Mucosa of rectum (tissue), 2 donors: ENCODE results near the gene ZNF77.
A peak's percentile ranks its signal among the peaks of the same experiment; 100 is the strongest.
"Not testable (repeated sequence)": the region's sequence is repeated elsewhere in the genome, so short reads cannot be mapped to it uniquely, and the experiment has no call there.

ENCODE experiments used
- H3K27ac ChIP-seq, 2 donors: one replicate each; pipeline ENCODE4 v1.7.0; 2013; ENCODE audit warnings: inconsistent platforms in 2 of 2, low read depth in 2 of 2, low read length in 2 of 2
- H3K27me3 ChIP-seq, 2 donors: one replicate each; pipeline ENCODE4 v1.7.0; 2013; ENCODE audit warnings: low read length in 2 of 2; ENCODE audit not compliant: control insufficient read depth in 2 of 2, insufficient read depth in 2 of 2
- H3K36me3 ChIP-seq, 2 donors: one replicate each; pipeline ENCODE4 v1.7.0; 2013; ENCODE audit warnings: low read length in 2 of 2; ENCODE audit not compliant: control insufficient read depth in 2 of 2, insufficient read depth in 2 of 2
- H3K4me1 ChIP-seq, 2 donors: one replicate each; pipeline ENCODE4 v1.7.0; 2013; ENCODE audit warnings: low read length in 2 of 2, mild to moderate bottlenecking in 1 of 2; ENCODE audit not compliant: control insufficient read depth in 2 of 2, insufficient read depth in 2 of 2
- H3K4me3 ChIP-seq, 2 donors: one replicate each; pipeline ENCODE4 v1.7.0; 2013; ENCODE audit warnings: low read length in 2 of 2
- H3K9ac ChIP-seq, 2 donors: one replicate each; pipeline ENCODE4 v1.7.0; 2013; ENCODE audit warnings: low read length in 2 of 2, low read depth in 1 of 2, mild to moderate bottlenecking in 1 of 2
- H3K9me3 ChIP-seq, 2 donors: one replicate each; pipeline ENCODE4 v1.7.0; 2013; ENCODE audit warnings: low read length in 2 of 2; ENCODE audit not compliant: control insufficient read depth in 2 of 2
- donor health status: healthy.
- donor health status: Normal muscosa, but diverticular disease.

Gene ZNF77

DNA sequence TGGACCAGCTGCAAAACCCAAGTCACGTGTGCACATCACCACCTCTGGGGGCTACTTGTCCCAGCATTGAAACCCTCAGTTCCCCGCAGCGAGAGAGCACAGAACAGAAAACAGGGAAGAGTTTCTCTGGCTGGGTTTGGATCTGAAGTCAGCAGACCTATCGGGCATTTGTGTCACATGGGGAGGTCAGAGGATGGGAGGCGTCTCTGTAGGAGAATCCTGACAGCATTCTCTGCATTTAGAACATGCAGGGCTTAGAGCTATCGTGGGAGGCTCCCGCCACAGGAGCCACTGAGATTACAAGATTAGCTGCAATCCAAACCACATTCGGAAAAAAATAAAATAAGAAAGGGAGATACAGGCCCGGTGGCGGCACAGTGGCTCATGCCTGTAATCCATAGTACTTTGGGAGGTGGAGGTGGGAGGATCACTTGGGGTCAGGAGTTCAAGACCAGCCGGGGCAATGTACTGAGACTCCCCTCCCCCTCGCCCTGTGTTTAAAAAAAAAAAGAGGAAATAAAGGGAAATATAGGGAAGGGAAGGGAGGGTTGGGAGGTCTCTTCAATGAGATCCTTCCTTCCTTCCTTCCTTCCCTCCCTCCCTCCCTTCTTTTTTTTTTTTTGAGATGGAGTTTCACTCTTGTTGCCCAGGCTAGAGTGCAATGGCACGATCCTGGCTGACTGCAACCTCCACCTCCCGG, 29.7 kb upstream of the ZNF77 start:
- H3K36me3 ChIP-seq: no peaks in the 10 kb centered on the region
- H3K4me3 ChIP-seq: no peak overlapping the region
- peaks cover 11 to 29% of the 10 kb centered on the region in 2 donors for H3K4me1 ChIP-seq
- no peaks in the 10 kb centered on the region for H3K9me3 ChIP-seq
- no peak overlapping the region for H3K9ac ChIP-seq
- peak overlapping the region in 1 of 2 donors; percentile 37 for H3K27ac ChIP-seq
- H3K27me3 ChIP-seq: no peaks in the 10 kb centered on the region

DNA sequence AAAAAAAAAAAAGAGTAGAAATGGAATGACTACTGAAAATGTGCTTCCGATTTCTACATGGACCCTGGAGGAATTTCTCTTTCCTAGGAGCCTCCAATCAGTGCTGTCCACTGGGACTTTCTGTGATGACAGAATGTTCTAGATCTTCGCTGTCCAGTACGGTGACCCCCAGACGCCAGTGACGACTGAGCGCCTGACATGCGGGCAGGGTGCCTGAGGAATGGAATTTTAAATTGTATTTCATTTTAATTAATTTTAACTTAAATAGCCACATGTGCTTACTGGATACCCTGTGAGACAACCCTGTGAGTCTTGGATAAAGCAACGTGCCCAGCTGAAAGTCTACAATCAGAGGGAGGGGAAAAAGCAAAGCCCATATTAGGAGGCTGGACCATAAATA, 28.5 kb upstream of the ZNF77 start:
- Histone ChIP-seq H3K36me3 (no peaks in the 10 kb centered on the region), H3K27me3 (no peaks in the 10 kb centered on the region), H3K9ac (no peak overlapping the region), H3K9me3 (no peaks in the 10 kb centered on the region), H3K4me3 (no peak overlapping the region), H3K4me1 (peaks cover 11 to 34% of the 10 kb centered on the region in 2 donors), H3K27ac (no peak overlapping the region)

DNA sequence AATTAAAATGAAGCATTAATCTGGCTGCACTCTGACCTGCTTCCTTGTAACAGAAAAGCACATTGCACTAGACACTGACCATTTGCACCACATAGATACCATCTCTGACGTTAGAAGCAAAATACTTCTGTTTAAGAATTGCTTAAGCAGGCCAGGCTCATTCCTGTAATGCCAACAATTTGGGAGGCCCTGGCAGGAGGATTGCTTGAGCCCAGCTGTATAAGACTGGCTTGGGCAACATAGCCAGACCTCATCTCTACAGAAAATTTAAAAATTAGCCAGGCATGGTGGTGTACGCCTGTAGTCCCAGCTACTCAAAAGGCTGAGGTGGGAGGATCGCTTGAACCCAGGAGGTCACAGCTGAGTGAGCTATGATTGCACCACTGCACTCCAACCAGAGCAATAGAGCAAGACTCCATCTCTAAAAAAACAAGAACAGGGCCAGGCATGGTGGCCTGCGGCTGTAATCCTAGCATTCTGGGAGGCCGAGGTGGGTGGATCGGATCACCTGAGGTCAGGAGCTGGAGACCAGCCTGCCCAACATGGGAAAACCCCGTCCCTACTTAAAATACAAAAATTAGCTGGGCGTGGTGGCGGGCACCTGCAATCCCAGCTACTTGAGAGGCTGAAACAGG, 25.5 kb upstream of the ZNF77 start:
- Histone ChIP-seq H3K27ac (no peak overlapping the region), H3K9ac (no peak overlapping the region)

DNA sequence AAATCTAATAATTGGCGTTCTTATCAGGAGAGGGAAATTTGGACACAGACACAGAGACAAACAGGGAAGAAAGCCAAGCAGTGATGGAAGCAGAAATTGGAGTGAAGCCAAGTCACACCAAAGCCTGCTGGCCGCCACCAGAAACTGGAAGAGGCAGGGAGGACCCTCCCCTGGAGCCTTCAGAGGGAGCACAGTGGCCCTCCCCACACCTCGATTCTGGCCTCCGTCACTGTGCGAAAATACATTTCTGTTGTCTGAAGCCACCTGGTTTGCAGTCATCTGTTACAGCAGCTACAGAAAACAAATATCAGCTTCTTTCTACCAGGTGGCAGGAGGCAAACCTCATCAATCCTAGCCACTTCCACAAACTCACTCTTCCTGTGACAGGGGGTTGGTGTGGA, 24.3 kb upstream of the ZNF77 start:
- H3K4me3 ChIP-seq: no peak overlapping the region
- no peaks in the 10 kb centered on the region for H3K27me3 ChIP-seq
- peak overlapping the region; percentile 10 to 55 for H3K27ac ChIP-seq
- H3K9ac ChIP-seq: peak overlapping the region in 1 of 2 donors; percentile 38
- H3K36me3 ChIP-seq: no peaks in the 10 kb centered on the region
- no peaks in the 10 kb centered on the region for H3K9me3 ChIP-seq
- H3K4me1 ChIP-seq: peaks cover 0 to 10% of the 10 kb centered on the region in 2 donors

More for the DNA sequence above, 25.5 kb upstream of the ZNF77 start:
- H3K4me3 ChIP-seq: no peak overlapping the region
- no peaks in the 10 kb centered on the region for H3K9me3 ChIP-seq
- H3K4me1 ChIP-seq: peaks cover 0 to 16% of the 10 kb centered on the region in 2 donors
- no peaks in the 10 kb centered on the region for H3K27me3 ChIP-seq
- no peaks in the 10 kb centered on the region for H3K36me3 ChIP-seq

DNA sequence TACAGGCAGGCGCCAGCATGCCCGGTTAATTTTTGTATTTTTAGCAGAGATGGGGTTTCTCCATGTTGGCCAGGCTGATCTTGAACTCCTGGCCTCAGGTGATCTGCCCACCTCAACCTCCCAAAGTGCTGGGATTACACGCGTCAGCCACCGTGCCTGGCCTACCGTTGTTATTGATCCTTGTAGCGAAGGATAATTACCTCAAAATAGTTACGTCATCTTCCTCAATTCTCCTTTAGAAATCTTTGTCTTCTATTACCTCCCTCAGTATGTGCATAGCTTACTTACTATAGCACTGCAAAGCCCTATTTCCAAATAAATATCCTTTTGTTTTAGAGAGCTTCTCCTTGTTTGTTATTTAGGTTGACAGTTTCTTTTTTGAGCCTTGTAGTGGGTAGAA, 23.2 kb upstream of the ZNF77 start:
- Histone ChIP-seq H3K4me1 (peaks cover 0 to 10% of the 10 kb centered on the region in 2 donors), H3K4me3 (no peak overlapping the region), H3K9me3 (no peaks in the 10 kb centered on the region), H3K27me3 (no peaks in the 10 kb centered on the region), H3K36me3 (no peaks in the 10 kb centered on the region), H3K27ac (no peak overlapping the region), H3K9ac (no peak overlapping the region)

DNA sequence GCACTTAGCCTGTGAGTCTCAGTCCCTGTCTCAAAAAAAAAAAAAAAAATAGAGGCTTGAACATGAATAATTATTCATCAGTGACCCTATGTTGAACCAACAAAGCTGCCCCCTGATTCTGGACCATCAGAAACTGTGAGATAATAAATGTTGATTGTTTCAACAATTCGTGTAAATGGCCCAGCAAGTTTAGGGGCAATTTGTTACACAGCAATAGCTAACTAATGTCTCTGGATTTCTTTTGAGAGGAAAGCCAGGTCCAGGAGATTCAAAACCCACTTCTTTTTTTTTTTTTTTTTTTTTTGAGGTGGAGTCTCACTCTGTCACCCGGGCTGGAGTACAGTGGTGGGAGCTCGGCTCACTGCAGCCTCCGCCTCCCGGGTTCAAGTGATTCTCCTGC, 20.1 kb upstream of the ZNF77 start:
- Histone ChIP-seq H3K9me3 (no peaks in the 10 kb centered on the region), H3K4me1 (peaks cover 0 to 6% of the 10 kb centered on the region in 2 donors), H3K9ac (no peak overlapping the region), H3K27me3 (no peaks in the 10 kb centered on the region), H3K27ac (no peak overlapping the region), H3K36me3 (no peaks in the 10 kb centered on the region), H3K4me3 (no peak overlapping the region)

DNA sequence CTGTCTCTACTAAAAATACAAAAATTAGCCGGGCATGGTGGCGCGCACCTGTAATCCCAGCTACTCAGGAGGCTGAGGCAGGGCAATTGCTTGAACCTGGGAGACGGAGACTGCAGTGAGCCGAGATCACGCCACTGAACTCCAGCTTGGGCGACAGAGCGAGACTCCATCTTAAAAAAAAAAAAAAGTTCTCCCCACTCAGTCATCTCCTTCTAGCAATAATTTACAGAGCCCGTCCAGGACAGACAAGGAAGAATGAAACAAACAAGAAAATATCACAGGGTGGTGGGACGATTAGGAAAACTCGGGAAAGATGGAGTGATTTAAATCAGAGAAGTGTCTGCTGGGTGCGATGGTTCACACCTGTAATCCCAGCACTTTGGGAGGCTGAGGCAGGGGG, 18.9 kb upstream of the ZNF77 start:
- H3K4me3 ChIP-seq, H3K9ac ChIP-seq, H3K27me3 ChIP-seq, H3K9me3 ChIP-seq, H3K27ac ChIP-seq, H3K36me3 ChIP-seq, H3K4me1 ChIP-seq: not testable (repeated sequence)

DNA sequence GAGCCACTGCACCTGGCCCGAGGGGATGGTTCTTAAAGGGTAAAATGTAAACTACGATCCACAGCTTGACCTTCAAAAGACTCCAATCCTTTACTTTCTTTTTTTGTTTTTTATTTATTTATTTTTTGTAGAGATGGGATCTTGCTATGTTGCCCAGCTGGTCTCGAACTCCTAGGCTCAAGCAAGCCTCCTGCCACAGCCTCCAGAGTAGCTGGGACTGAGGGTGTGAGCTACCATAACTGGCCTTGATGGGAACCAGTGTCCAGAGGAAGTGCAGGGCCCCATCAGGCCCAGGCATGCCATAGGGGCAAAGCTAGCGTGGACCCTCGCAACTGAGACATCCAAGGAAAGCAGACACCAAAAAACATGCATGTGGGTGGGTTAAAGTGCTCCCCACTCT, 18.4 kb upstream of the ZNF77 start:
- H3K4me1 ChIP-seq: no peaks in the 10 kb centered on the region
- no peak overlapping the region for H3K4me3 ChIP-seq
- no peaks in the 10 kb centered on the region for H3K36me3 ChIP-seq
- no peaks in the 10 kb centered on the region for H3K9me3 ChIP-seq
- H3K27ac ChIP-seq: no peak overlapping the region
- no peak overlapping the region for H3K9ac ChIP-seq
- H3K27me3 ChIP-seq: no peaks in the 10 kb centered on the region

DNA sequence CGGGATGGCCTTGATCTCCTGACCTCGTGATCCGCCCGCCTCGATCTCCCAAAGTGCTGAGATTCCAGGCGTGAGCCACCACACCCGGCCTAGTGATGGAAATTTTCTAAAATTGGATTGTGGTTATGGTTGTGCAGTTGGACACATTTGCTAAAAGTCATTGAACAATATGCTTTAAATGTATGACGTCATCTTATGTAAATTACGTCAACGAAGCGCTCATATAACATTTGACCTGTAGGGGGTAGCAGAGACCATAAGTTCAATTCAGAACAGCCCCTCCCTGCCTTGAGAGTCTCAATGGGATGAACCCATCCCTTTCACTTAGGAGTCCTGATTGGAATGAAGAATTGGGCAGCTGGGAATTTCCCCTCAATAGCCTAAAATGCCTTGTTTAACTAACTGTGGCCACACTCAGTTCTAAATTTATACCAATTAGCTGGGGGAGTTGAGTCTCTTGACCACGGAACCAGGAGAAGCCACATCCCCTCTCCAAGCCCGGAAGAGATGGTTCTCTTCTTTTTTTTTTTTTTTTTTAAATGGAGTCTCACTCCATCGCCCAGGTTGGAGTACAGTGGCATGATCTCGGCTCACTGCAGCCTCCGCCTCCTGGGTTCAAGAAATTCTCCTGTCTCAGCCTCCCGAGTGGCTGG, 17.4 kb upstream of the ZNF77 start:
- H3K27me3 ChIP-seq: no peaks in the 10 kb centered on the region
- no peaks in the 10 kb centered on the region for H3K36me3 ChIP-seq
- H3K4me1 ChIP-seq: no peaks in the 10 kb centered on the region
- no peak overlapping the region for H3K9ac ChIP-seq
- H3K9me3 ChIP-seq: no peaks in the 10 kb centered on the region
- no peak overlapping the region for H3K4me3 ChIP-seq
- H3K27ac ChIP-seq: no peak overlapping the region

DNA sequence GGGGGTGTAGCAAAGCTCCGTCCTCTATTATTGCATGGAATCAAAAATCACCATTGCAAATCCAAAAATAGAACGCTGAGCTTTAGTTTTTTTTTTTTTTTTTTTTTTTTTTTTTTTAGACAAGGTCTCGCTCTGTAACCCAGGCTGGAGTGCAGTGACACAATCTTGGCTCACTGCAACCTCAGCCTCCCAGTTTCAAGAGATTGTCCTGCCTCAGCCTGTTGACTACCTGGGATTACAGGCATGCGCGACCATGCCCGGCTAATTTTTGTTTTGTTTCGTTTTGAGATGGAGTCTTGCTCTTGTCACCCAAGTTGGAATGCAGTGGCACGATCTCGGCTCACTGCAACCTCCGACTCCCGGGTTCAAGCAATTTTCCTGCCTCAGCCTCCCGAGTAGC, 15.3 kb upstream of the ZNF77 start:
- no peak overlapping the region for H3K4me3 ChIP-seq
- no peak overlapping the region for H3K9ac ChIP-seq
- no peak overlapping the region for H3K27ac ChIP-seq
- H3K4me1 ChIP-seq: no peaks in the 10 kb centered on the region
- no peaks in the 10 kb centered on the region for H3K9me3 ChIP-seq
- no peaks in the 10 kb centered on the region for H3K27me3 ChIP-seq
- H3K36me3 ChIP-seq: no peaks in the 10 kb centered on the region
